Duodenal mucosa (tissue), 2 donors: ENCODE results near the gene CEND1.

Source experiments
- H3K27ac ChIP-seq: one replicate; pipeline ENCODE4 v1.7.0; 2013; ENCODE audit warnings: low read depth, low read length
- H3K27me3 ChIP-seq, 2 donors: one replicate each; pipeline ENCODE4 v1.7.0; 2013; ENCODE audit warnings: low read length in 2 of 2, control low read depth in 1 of 2; ENCODE audit not compliant: insufficient read depth in 2 of 2, control insufficient read depth in 1 of 2
- H3K36me3 ChIP-seq, 2 donors: one replicate each; pipeline ENCODE4 v1.7.0; 2013; ENCODE audit warnings: low read length in 2 of 2, control low read depth in 1 of 2; ENCODE audit not compliant: insufficient read depth in 2 of 2, control insufficient read depth in 1 of 2
- H3K4me1 ChIP-seq, 2 donors: one replicate each; pipeline ENCODE4 v1.7.0; 2013; ENCODE audit warnings: low read length in 2 of 2, control low read depth in 1 of 2; ENCODE audit not compliant: insufficient read depth in 2 of 2, control insufficient read depth in 1 of 2
- H3K4me3 ChIP-seq, 2 donors: one replicate each; pipeline ENCODE4 v1.7.0; 2013; ENCODE audit warnings: low read length in 2 of 2, low read depth in 1 of 2
- H3K9ac ChIP-seq, 2 donors: one replicate each; pipeline ENCODE4 v1.7.0; 2013; ENCODE audit warnings: low read length in 2 of 2, low read depth in 1 of 2
- H3K9me3 ChIP-seq, 2 donors: one replicate each; pipeline ENCODE4 v1.7.0; 2013; ENCODE audit warnings: low read length in 2 of 2, control low read depth in 1 of 2; ENCODE audit not compliant: control insufficient read depth in 1 of 2

Gene CEND1

GRCh38 chr11:763549-764321, 26.2 kb downstream of the CEND1 start:
- Histone ChIP-seq H3K4me1 (peaks cover 12 to 16% of the 10 kb centered on the region in 2 donors), H3K27me3 (no peaks in the 10 kb centered on the region), H3K4me3 (no peak overlapping the region), H3K27ac (no peak overlapping the region), H3K9me3 (no peaks in the 10 kb centered on the region), H3K36me3 (peaks cover 16 to 70% of the 10 kb centered on the region in 2 donors), H3K9ac (no peak overlapping the region)

- Histone ChIP-seq H3K9ac (peak overlapping the region; percentile 2 to 59), H3K4me1 (peaks cover 12 to 16% of the 10 kb centered on the region in 2 donors), H3K27me3 (no peaks in the 10 kb centered on the region), H3K36me3 (peaks cover 16 to 75% of the 10 kb centered on the region in 2 donors), H3K27ac (peak overlapping the region; percentile 54), H3K4me3 (no peak overlapping the region), H3K9me3 (no peaks in the 10 kb centered on the region)
Observed at GRCh38 chr11:763073-763463, 26.8 kb downstream of the CEND1 start.

GRCh38 chr11:762421-763072, 27.3 kb downstream of the CEND1 start:
- no peaks in the 10 kb centered on the region for H3K27me3 ChIP-seq
- H3K27ac ChIP-seq = peak overlapping the region; percentile 54
- peaks cover 12 to 16% of the 10 kb centered on the region in 2 donors for H3K4me1 ChIP-seq
- H3K9ac ChIP-seq = peak overlapping the region; percentile 2 to 59
- H3K36me3 ChIP-seq = peaks cover 17 to 79% of the 10 kb centered on the region in 2 donors
- no peaks in the 10 kb centered on the region for H3K9me3 ChIP-seq
- H3K4me3 ChIP-seq = no peak overlapping the region

- Histone ChIP-seq H3K9me3 (no peaks in the 10 kb centered on the region), H3K27ac (no peak overlapping the region), H3K4me1 (peaks cover 12 to 16% of the 10 kb centered on the region in 2 donors), H3K36me3 (peaks cover 23 to 83% of the 10 kb centered on the region in 2 donors), H3K27me3 (no peaks in the 10 kb centered on the region), H3K9ac (no peak overlapping the region), H3K4me3 (no peak overlapping the region)
Observed at GRCh38 chr11:761526-762108, 28.3 kb downstream of the CEND1 start.

GRCh38 chr11:760236-760635, 29.7 kb downstream of the CEND1 start:
- H3K9me3 ChIP-seq = no peaks in the 10 kb centered on the region
- H3K4me1 ChIP-seq = peaks cover 12 to 16% of the 10 kb centered on the region in 2 donors
- no peaks in the 10 kb centered on the region for H3K27me3 ChIP-seq
- no peak overlapping the region for H3K27ac ChIP-seq
- no peak overlapping the region for H3K4me3 ChIP-seq
- H3K36me3 ChIP-seq = peaks cover 23 to 84% of the 10 kb centered on the region in 2 donors
- H3K9ac ChIP-seq = no peak overlapping the region

- H3K36me3 ChIP-seq = peaks cover 0 to 3% of the 10 kb centered on the region in 2 donors
- H3K27ac ChIP-seq = no peak overlapping the region
- no peak overlapping the region for H3K4me3 ChIP-seq
- H3K9me3 ChIP-seq = no peaks in the 10 kb centered on the region
- peaks cover 16 to 27% of the 10 kb centered on the region in 2 donors for H3K4me1 ChIP-seq
- H3K9ac ChIP-seq = no peak overlapping the region
- no peaks in the 10 kb centered on the region for H3K27me3 ChIP-seq
Observed at GRCh38 chr11:749731-750130, 40.2 kb downstream of the CEND1 start.

- H3K27me3 ChIP-seq = no peaks in the 10 kb centered on the region
- H3K27ac ChIP-seq = peak overlapping the region; percentile 50
- H3K4me3 ChIP-seq = peak overlapping the region; percentile 82 to 83
- no peaks in the 10 kb centered on the region for H3K9me3 ChIP-seq
- H3K9ac ChIP-seq = peak overlapping the region; percentile 73 to 86
- peaks cover 0 to 3% of the 10 kb centered on the region in 2 donors for H3K36me3 ChIP-seq
- H3K4me1 ChIP-seq = peaks cover 16 to 27% of the 10 kb centered on the region in 2 donors
Observed at GRCh38 chr11:748007-748359, 41.9 kb downstream of the CEND1 start.

GRCh38 chr11:747158-748006, 42.5 kb downstream of the CEND1 start, which contains the start of gene TALDO1:
TSS of gene TALDO1 (plus strand) at chr11:747464. CDS start at chr11:747482, 18 bp downstream.
- Histone ChIP-seq H3K27me3 (no peaks in the 10 kb centered on the region), H3K9ac (peak within 1 kb of the TSS; percentile 73 to 86), H3K9me3 (no peaks in the 10 kb centered on the region), H3K4me3 (peak within 1 kb of the TSS; percentile 82 to 83), H3K27ac (peak within 1 kb of the TSS; percentile 50), H3K36me3 (no peaks in the 10 kb centered on the region), H3K4me1 (peaks cover 19 to 27% of the 10 kb centered on the region in 2 donors)

GRCh38 chr11:746289-747157, 43.4 kb downstream of the CEND1 start:
- Histone ChIP-seq H3K27ac (no peak overlapping the region), H3K9me3 (no peaks in the 10 kb centered on the region), H3K4me3 (peak overlapping the region; percentile 82 to 83), H3K4me1 (peaks cover 22 to 27% of the 10 kb centered on the region in 2 donors), H3K9ac (peak overlapping the region; percentile 54 to 73), H3K27me3 (no peaks in the 10 kb centered on the region), H3K36me3 (no peaks in the 10 kb centered on the region)
